A549 (cell line): Measurements from ENCODE around the gene MUC4.
A peak's percentile ranks its signal among the peaks of the same experiment; 100 is the strongest.

Source experiments
- CHD2 ChIP-seq: fragments of 150-350 bp; IDR thresholded peaks from 2 replicates; pipeline ENCODE4 v1.6.1; 2014; ENCODE audit warnings: low read length; ENCODE audit not compliant: partially characterized antibody
- EP300 ChIP-seq, 2 experiments: fragments of >200 bp; sonication (Bioruptor Twin); formaldehyde crosslinking; IDR thresholded peaks; 2 replicates in 1 of 2; 3 replicates in 1 of 2; pipeline ENCODE4 v1.6.1; 2016 to 2017
- ESRRA ChIP-seq: fragments of 150-350 bp; IDR thresholded peaks from 2 replicates; pipeline ENCODE4 v1.6.1; 2014; ENCODE audit warnings: mild to moderate bottlenecking, low read length, borderline replicate concordance
- FOSL2 ChIP-seq, 2 experiments: fragments of 450-650 bp in 1 of 2; fragments of >200 bp in 1 of 2; sonication (Bioruptor Twin) in 1 of 2; formaldehyde crosslinking; IDR thresholded peaks; 2 replicates each; pipeline versions ENCODE4 v1.5.0 to v1.6.1; 2016 to 2020; ENCODE audit warnings: mild to moderate bottlenecking in 1 of 2, moderate library complexity in 1 of 2
- MYC ChIP-seq: IDR thresholded peaks from 2 replicates; pipeline ENCODE4 v1.6.1; 2012; ENCODE audit warnings: mild to moderate bottlenecking, inconsistent platforms, low read length, improper control_type of control experiment, borderline replicate concordance
- POLR2A ChIP-seq: IDR thresholded peaks from 2 replicates; pipeline ENCODE4 v1.6.1; 2012; ENCODE audit warnings: mild to moderate bottlenecking, low read length
- TF ChIP-seq, protein P1 (sequence below): fragments of >200 bp; sonication (Bioruptor Twin); formaldehyde crosslinking; IDR thresholded peaks from 3 replicates; pipeline ENCODE4 v1.5.1; 2016
- TF ChIP-seq, protein P2 (sequence below): fragments of 450-650 bp; IDR thresholded peaks from 2 replicates; pipeline ENCODE4 v1.6.1; 2014; ENCODE audit warnings: antibody characterized with exemption

DNA sequence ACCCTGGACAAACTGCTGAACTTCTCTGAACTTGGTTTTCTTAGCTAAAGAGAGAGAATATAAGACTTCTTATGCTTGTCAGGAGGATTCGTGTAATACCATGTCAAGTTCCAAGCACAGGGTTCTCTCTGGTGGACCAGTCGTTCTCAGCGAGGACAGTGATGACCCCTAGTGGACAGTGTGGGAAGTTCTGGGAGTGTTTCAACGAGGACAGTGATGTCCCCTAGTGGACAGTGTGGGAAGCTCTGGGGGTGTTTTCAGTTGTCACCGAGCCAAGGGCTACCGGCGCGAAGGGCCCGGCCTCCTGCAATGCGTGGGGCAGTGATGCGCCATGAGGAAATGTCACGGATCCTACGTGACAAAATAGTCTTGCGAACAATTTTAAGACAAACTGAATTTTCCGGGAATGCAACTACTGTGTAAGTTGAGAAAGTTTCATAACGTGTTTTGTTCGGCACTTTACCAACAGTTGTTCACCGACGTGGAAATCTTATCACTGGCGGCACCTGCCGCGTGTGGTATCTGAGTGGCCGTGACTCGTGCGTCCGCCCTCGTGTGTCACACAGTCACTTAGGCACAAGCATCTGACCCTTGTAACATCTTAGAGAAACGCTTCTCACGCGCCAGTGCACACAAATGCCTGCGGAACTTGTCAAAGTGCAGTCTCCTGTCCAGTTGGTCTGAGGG is 39.3 kb upstream of the MUC4 start:
- TF ChIP-seq EP300 (IDR thresholded peaks at IDR 0.05), result no peak
- TF ChIP-seq CHD2, result no peak
- no peak for TF ChIP-seq MYC
- no peak for TF ChIP-seq FOSL2 (IDR thresholded peaks at IDR 0.05)
- no peak for TF ChIP-seq FOSL2 (CRISPR knock-in tag; IDR thresholded peaks at IDR 0.05)
- TF ChIP-seq, protein P1, sequence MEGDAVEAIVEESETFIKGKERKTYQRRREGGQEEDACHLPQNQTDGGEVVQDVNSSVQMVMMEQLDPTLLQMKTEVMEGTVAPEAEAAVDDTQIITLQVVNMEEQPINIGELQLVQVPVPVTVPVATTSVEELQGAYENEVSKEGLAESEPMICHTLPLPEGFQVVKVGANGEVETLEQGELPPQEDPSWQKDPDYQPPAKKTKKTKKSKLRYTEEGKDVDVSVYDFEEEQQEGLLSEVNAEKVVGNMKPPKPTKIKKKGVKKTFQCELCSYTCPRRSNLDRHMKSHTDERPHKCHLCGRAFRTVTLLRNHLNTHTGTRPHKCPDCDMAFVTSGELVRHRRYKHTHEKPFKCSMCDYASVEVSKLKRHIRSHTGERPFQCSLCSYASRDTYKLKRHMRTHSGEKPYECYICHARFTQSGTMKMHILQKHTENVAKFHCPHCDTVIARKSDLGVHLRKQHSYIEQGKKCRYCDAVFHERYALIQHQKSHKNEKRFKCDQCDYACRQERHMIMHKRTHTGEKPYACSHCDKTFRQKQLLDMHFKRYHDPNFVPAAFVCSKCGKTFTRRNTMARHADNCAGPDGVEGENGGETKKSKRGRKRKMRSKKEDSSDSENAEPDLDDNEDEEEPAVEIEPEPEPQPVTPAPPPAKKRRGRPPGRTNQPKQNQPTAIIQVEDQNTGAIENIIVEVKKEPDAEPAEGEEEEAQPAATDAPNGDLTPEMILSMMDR, result peak; percentile 99
- no peak for TF ChIP-seq ESRRA
- no peak for TF ChIP-seq POLR2A
- TF ChIP-seq, protein P2, sequence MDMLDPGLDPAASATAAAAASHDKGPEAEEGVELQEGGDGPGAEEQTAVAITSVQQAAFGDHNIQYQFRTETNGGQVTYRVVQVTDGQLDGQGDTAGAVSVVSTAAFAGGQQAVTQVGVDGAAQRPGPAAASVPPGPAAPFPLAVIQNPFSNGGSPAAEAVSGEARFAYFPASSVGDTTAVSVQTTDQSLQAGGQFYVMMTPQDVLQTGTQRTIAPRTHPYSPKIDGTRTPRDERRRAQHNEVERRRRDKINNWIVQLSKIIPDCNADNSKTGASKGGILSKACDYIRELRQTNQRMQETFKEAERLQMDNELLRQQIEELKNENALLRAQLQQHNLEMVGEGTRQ, result no peak
